Measurements from ENCODE around the gene CIRBP. TPM values are rescaled to one million over a fixed set of nuclear protein-coding genes. Genes with fewer than 3 reads are reported as not detected.

CIRBP gene
- total RNA-seq, 1 donor from 2014 or later: 341 TPM

DNA sequence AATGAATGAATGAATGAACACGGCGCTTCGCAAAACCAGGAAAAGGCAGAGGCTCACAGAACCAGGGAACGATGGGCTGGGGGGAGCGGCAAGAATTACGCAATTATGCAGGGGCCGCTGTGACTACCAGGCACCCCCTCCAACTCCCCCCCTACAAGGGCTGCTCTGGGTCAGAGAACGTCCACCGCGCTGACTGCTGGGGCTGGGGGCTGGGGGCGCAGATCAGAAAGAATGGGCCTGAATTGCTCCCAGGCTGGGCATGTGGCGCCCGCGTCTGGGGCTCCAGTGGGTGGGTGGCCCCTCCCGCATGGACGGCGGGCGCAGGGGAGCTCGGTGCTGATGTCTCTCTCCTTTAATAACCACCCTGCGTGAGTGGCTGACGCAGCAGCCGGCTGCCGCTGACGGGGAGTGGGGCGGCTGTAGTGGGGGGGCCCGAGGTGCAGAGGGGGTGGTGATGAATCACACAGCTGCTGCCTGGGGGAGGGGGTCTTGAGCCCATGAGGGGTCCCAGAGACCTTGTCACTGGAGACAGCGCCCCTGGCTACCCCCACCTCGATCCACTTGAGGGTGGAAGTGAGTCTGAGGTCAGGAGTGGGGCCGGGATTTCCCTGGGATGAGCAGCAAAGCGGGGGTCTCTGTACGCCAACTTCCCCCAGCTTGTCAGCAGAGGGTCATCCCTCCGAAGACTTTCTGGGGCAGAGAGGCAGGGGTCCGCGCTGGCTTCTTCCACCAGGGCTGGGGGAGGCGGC lies 1.5 kb upstream of the CIRBP start:
- Mint-ChIP-seq H3K9me3 (ENCODE audit: unreplicated experiment) (peaks cover 15% of the 10 kb centered on the region), H3K36me3 (ENCODE audit: unreplicated experiment) (no peaks in the 10 kb centered on the region), H3K27ac (ENCODE audit: unreplicated experiment) (peak overlapping the region; percentile 38), H3K27me3 (ENCODE audit: unreplicated experiment) (peaks cover 15% of the 10 kb centered on the region), H3K4me3 (ENCODE audit: unreplicated experiment) (peak overlapping the region; percentile 76), H3K4me1 (ENCODE audit: low read depth, unreplicated experiment) (peaks cover 41% of the 10 kb centered on the region)
- TF ChIP-seq, protein P1, sequence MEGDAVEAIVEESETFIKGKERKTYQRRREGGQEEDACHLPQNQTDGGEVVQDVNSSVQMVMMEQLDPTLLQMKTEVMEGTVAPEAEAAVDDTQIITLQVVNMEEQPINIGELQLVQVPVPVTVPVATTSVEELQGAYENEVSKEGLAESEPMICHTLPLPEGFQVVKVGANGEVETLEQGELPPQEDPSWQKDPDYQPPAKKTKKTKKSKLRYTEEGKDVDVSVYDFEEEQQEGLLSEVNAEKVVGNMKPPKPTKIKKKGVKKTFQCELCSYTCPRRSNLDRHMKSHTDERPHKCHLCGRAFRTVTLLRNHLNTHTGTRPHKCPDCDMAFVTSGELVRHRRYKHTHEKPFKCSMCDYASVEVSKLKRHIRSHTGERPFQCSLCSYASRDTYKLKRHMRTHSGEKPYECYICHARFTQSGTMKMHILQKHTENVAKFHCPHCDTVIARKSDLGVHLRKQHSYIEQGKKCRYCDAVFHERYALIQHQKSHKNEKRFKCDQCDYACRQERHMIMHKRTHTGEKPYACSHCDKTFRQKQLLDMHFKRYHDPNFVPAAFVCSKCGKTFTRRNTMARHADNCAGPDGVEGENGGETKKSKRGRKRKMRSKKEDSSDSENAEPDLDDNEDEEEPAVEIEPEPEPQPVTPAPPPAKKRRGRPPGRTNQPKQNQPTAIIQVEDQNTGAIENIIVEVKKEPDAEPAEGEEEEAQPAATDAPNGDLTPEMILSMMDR (IDR thresholded peaks at IDR 0.05; ENCODE audit: partially characterized antibody, unreplicated experiment): no peak
- no peak for DNase-seq

DNA sequence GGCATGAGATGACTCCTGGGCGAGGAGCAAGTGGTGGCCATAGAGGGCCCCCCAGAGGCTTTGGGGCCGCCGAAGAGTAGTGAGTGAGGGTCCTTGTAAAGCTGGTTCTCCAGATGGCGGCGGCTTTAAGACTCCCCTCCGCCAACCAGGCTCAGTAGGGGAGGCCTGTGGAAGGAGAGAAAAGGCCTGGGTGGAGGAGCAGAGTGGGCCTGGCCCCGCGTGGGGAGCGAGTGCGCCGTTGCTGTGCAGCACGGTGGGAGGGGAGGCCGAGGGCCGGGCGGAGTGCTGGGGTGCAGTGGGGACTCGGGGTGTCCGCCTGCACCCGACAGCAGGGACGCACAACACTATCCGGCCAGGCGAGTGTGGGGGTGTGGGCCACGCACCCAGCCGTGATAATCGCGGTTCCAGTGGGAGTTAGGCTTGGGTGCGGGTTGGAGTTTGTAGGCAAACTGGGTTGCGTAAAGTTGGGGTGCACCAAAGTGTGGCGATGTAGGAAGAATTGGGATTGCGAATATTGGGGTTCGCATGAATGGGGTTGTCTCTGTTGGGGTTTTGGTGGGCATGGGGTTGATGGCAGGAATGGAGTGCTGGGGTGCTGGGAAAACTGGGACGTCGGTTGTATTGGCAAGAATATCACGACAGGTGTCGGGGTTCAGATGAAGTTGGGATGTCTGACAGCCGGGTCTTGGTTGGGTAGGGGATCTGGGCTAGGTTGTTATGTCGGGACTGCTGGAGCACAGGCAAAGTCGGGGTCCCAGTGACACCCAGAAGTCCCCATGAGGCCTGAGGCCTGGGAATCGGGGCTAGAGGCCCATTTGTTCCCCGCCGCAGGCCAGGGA lies 687 bp upstream of the CIRBP start:
- TF ChIP-seq, protein P1 (IDR thresholded peaks at IDR 0.05; ENCODE audit: partially characterized antibody, unreplicated experiment): no peak
- Mint-ChIP-seq H3K4me1 (ENCODE audit: low read depth, unreplicated experiment) (peaks cover 40% of the 10 kb centered on the region), H3K9me3 (ENCODE audit: unreplicated experiment) (peaks cover 19% of the 10 kb centered on the region), H3K36me3 (ENCODE audit: unreplicated experiment) (no peaks in the 10 kb centered on the region), H3K4me3 (ENCODE audit: unreplicated experiment) (peak overlapping the region; percentile 76), H3K27ac (ENCODE audit: unreplicated experiment) (peak overlapping the region; percentile 90), H3K27me3 (ENCODE audit: unreplicated experiment) (peaks cover 18% of the 10 kb centered on the region)
- no peak for DNase-seq

DNA sequence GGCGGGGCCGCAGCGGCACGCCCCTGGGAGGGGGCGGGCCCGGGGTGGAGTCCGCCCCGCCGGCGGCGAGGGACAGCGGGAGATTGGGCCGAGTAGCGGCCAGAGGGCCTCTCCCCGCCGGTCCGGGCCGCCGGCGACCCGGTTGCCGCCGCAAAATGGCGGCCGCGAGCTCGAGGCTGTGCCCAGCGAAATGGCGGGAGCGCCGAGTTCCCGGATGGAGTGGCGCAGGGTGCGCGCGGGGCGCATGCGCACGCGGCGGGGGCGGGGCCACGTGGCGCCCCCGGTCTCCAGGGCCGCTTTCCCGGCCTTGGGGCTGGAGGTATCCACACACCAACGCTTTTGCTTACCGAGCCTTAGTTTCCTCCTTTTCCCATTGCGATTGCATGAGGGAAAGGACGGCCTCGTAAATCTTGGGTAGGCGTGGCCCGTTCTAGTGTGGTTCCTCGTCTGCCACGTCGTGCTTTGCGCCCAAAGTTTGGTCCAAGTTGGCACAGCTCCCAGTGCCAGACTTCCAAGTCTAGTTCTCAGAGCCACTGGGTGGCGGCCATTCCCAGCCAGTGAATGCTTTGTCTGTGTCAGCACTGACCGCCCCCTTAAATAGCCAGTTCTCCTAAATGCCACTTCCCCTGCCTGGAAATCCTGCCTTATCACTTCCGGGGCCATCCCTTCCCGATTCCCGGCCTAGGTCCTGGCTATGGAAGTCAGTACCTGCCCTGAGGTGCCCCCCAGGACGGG lies 513 bp downstream of the CIRBP start:
- Mint-ChIP-seq H3K27me3 (ENCODE audit: unreplicated experiment) (peaks cover 21% of the 10 kb centered on the region), H3K36me3 (ENCODE audit: unreplicated experiment) (no peaks in the 10 kb centered on the region), H3K4me3 (ENCODE audit: unreplicated experiment) (peak overlapping the region; percentile 89), H3K4me1 (ENCODE audit: low read depth, unreplicated experiment) (peaks cover 44% of the 10 kb centered on the region), H3K9me3 (ENCODE audit: unreplicated experiment) (peaks cover 22% of the 10 kb centered on the region), H3K27ac (ENCODE audit: unreplicated experiment) (peak overlapping the region; percentile 73)
- DNase-seq: peak; percentile 89
- TF ChIP-seq, protein P1 (IDR thresholded peaks at IDR 0.05; ENCODE audit: partially characterized antibody, unreplicated experiment): no peak

DNA sequence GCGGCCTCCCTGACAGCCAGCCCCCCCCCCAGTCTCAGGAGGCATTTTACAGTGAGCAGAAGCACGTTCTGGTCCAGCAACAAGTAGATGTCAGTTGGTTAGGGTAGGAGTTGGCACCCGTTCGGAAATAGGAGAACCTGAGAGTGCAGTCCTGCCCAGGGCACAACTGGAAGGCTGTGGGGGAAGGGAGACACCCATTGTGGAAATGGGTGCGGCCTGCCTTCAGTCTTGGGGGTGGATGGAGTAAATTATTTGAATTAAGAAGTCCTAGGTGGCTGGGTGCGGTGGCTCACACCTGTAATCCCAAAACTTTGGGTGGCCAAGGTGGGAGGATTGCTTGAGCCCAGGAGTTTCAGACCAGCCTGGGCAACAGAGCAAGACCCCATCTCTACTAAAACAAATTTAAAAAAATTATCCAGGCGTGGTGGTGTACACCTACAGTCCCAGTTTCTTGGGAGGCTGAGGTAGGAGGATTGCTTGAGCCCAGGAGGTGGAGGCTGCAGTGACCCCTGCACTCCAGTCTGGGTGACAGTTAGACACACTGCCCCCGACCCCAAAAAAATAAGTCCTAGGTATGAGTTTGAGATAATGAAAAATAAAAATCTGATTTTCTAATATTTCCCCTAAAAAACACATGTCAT lies 1.2 kb downstream of the CIRBP start:
- H3K4me1 Mint-ChIP-seq (ENCODE audit: low read depth, unreplicated experiment): peaks cover 37% of the 10 kb centered on the region
- H3K9me3 Mint-ChIP-seq (ENCODE audit: unreplicated experiment): peaks cover 22% of the 10 kb centered on the region
- TF ChIP-seq, protein P1 (IDR thresholded peaks at IDR 0.05; ENCODE audit: partially characterized antibody, unreplicated experiment): no peak
- no peak for DNase-seq
- peak overlapping the region; percentile 89 for H3K4me3 Mint-ChIP-seq (ENCODE audit: unreplicated experiment)
- no peaks in the 10 kb centered on the region for H3K36me3 Mint-ChIP-seq (ENCODE audit: unreplicated experiment)
- H3K27ac Mint-ChIP-seq (ENCODE audit: unreplicated experiment): peak overlapping the region; percentile 73
- peaks cover 20% of the 10 kb centered on the region for H3K27me3 Mint-ChIP-seq (ENCODE audit: unreplicated experiment)

Data from glutamatergic neuron (in vitro differentiated cells).